Left colon (tissue), 2 donors: Measurements from ENCODE around the gene TUBA4A. TPM values are rescaled to one million over a fixed set of nuclear protein-coding genes. Genes with fewer than 3 reads are reported as not detected.
A peak's percentile ranks its signal among the peaks of the same experiment; 100 is the strongest.

Source experiments
- ATAC-seq: fragments of 200-7000 bp; cut with Tn5 transposase; one replicate; pipeline ENCODE4 v1.9.1; 2020; ENCODE audit warnings: mild to moderate bottlenecking, moderate library complexity
- DNase-seq, 2 donors: peaks; one replicate each; pipeline ENCODE4 v3.0.0-alpha.2; 2020
- intact Hi-C, 2 donors: fragments of 100-400 bp; cut with DNase I in 1 of 2; cut with micrococcal nuclease in 1 of 2; formaldehyde crosslinking; loops; one replicate each; pipeline versions ENCODE4 v1.11.2 to v1.14.0; 2022; cut with DNase I, micrococcal nuclease
- long read RNA-seq: library from polyadenylated mRNA; unstranded; transcript quantifications from one replicate; pipeline ENCODE4 v2.0.0, GENCODE V29; 2021
- total RNA-seq, 2 donors: library from RNA; stranded (reverse); fragmentation: NEBNext Ultra II Directional; extraction: Animal tissue kit (Norgen Biotek cat#: 25700); gene quantifications; one replicate each; pipeline ENCODE4 v1.2.1, GENCODE V29; 2021
- donor health status: DM: no; HTN: no; CAD: no.
- donor health status: DM: yes; HTN: yes; CAD: no.

The TUBA4A gene
- total RNA-seq: 10 to 100 TPM; 60.2 to 83.1 TPM
- long read RNA-seq, transcript TUBA4A-201 (4 exons, 2,162 nt): major isoform, 27 of 68 reads
- long read RNA-seq, transcript TUBA4A-202 (4 exons, 2,499 nt): minor isoform, 6 of 68 reads
- long read RNA-seq, partial matches to known transcripts: 19 of 68 reads
- long read RNA-seq, other reads (novel, unspliced or antisense): 16 of 68 reads

- peak; percentile 87 to 94 for DNase-seq
- peak; percentile 73 for ATAC-seq
- intact Hi-C loops: no loop called here
Observed at GRCh38 chr2:219253753-219254589, at the start of gene TUBA4A. Gene TUBA4A (minus strand): TSS chr2:219253918. CDS start chr2:219253858, 60 bp downstream.

GRCh38 chr2:219302412-219302968 lies 48.8 kb upstream of the TUBA4A start:
- DNase-seq (no peak), ATAC-seq (no peak)
- intact Hi-C loops: no loop called here

- ATAC-seq (no peak), DNase-seq (no peak)
- intact Hi-C loops: no loop called here
Observed at GRCh38 chr2:219300022-219300421, 46.3 kb upstream of the TUBA4A start.

GRCh38 chr2:219299372-219299760 lies 45.6 kb upstream of the TUBA4A start:
- intact Hi-C loops: loop anchor here (2.0 to 10.0 kb wide), 2 partner anchors 135 to 139 kb away; partner anchors contain the start of gene NHEJ1 (in 2 of the 2)
- ATAC-seq: no peak
- no peak for DNase-seq

- intact Hi-C loops: loop anchor here (2.0 to 10.0 kb wide), 2 partner anchors 134 to 138 kb away; partner anchors contain the start of gene NHEJ1 (in 2 of the 2)
- DNase-seq (peak; percentile 78 to 91), ATAC-seq (peak; percentile 70)
Observed at GRCh38 chr2:219298759-219299371, 45.1 kb upstream of the TUBA4A start.

- intact Hi-C loops: loop anchor here (2.0 to 10.0 kb wide), 2 partner anchors 133 to 137 kb away; partner anchors contain the start of gene NHEJ1 (in 2 of the 2)
- DNase-seq (no peak), ATAC-seq (no peak)
Observed at GRCh38 chr2:219297766-219298456, 44.2 kb upstream of the TUBA4A start.

- ATAC-seq: no peak
- DNase-seq: peak in 1 of 2 donors; percentile 21
- intact Hi-C loops: loop anchor here in 1 of 2 donors (10.0 kb wide), 1 partner anchor 132 kb away; the partner anchor contains the start of gene NHEJ1
Observed at GRCh38 chr2:219296631-219297391, 43.1 kb upstream of the TUBA4A start.

GRCh38 chr2:219296142-219296541 lies 42.4 kb upstream of the TUBA4A start:
- no peak for ATAC-seq
- intact Hi-C loops: loop anchor here in 1 of 2 donors (10.0 kb wide), 1 partner anchor 131 kb away; the partner anchor contains the start of gene NHEJ1
- DNase-seq: peak in 1 of 2 donors; percentile 20

- DNase-seq (peak; percentile 75 to 92), ATAC-seq (peak; percentile 91)
- intact Hi-C loops: loop anchor here in 1 of 2 donors (10.0 kb wide), 1 partner anchor 130 kb away; the partner anchor contains the start of gene NHEJ1
Observed at GRCh38 chr2:219294356-219295351, 40.9 kb upstream of the TUBA4A start.

GRCh38 chr2:219293736-219294231 lies 40.1 kb upstream of the TUBA4A start:
- intact Hi-C loops: loop anchor here in 1 of 2 donors (10.0 kb wide), 1 partner anchor 129 kb away; the partner anchor contains the start of gene NHEJ1
- no peak for ATAC-seq
- DNase-seq: no peak

- DNase-seq (no peak), ATAC-seq (no peak)
- intact Hi-C loops: loop anchor here in 1 of 2 donors (10.0 kb wide), 1 partner anchor 128 kb away; the partner anchor contains the start of gene NHEJ1
Observed at GRCh38 chr2:219292616-219293015, 38.9 kb upstream of the TUBA4A start.

- intact Hi-C loops: loop anchor here in 1 of 2 donors (10.0 kb wide), 1 partner anchor 127 kb away; the partner anchor contains the start of gene NHEJ1
- DNase-seq: no peak
Observed at GRCh38 chr2:219291910-219292490, 38.3 kb upstream of the TUBA4A start.

GRCh38 chr2:219291394-219291793 lies 37.7 kb upstream of the TUBA4A start:
- ATAC-seq (no peak), DNase-seq (no peak)
- intact Hi-C loops: loop anchor here in 1 of 2 donors (10.0 kb wide), 1 partner anchor 127 kb away; the partner anchor contains the start of gene NHEJ1

More at GRCh38 chr2:219291910-219292490, 38.3 kb upstream of the TUBA4A start:
- no peak for ATAC-seq

- DNase-seq (no peak), ATAC-seq (no peak)
- intact Hi-C loops: loop anchor here in 1 of 2 donors (10.0 kb wide), 1 partner anchor 126 kb away; the partner anchor contains the start of gene NHEJ1
Observed at GRCh38 chr2:219290381-219291171, 36.9 kb upstream of the TUBA4A start.
